HG02759 (cell line): ENCODE data around the gene KCNMA1.

ENCODE experiments used
- ATAC-seq: cut with Tn5 transposase; IDR thresholded peaks from one replicate; pipeline ENCODE4 v1.9.1; 2021; ENCODE audit warnings: mild to moderate bottlenecking, moderate library complexity; ENCODE audit not compliant: unreplicated experiment

Gene KCNMA1

DNA sequence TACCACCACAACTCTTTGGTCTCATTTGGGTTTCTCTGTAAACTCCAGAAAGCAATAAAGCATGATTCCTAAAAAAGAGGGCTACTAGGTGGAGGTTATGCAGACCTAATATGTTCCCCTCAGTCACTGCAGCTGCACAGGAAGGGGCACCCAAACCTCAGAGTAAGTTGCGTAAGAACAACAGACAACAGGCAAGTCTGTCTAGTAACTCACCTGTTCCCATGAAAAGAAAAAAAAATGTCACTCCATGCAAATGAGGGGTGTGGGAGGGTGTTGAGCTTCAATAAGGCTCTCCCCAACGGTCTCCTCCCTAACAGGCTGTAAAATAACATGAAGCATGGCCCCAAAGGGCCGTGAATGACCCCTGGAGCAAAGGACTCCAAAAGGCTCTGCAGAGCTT lies 461.4 kb downstream of the KCNMA1 start:
- ATAC-seq = no peak

- no peak for ATAC-seq
These were observed 461.9 kb downstream of the KCNMA1 start for GRCh38 chr10:77175631-77176222.

- ATAC-seq = no peak
These were observed 463.8 kb downstream of the KCNMA1 start for GRCh38 chr10:77173615-77174461.

- no peak for ATAC-seq
These were observed 465.5 kb downstream of the KCNMA1 start for GRCh38 chr10:77172086-77172485.

- no peak for ATAC-seq
These were observed 468.7 kb downstream of the KCNMA1 start for GRCh38 chr10:77168861-77169260.

DNA sequence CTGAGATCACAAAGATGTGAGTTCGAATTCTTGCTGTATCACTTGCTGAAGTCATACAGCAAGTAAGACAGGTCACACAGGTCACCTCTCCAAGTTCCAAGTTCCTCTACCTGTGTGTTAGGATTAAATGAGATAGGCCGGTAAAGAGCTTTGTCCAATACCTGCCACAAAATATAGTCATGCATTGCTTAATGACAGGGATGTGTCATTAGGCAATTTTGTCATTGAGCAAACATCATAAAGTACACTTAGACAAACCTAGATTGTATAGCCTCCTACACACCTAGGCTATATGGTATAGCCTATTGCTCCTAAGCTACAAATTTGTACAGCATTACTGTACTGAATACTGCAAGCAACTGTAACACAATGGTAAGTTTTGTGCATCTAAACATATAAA lies 469.4 kb downstream of the KCNMA1 start:
- no peak for ATAC-seq

GRCh38 chr10:77165445-77166208 lies 472.0 kb downstream of the KCNMA1 start:
- ATAC-seq = no peak

- ATAC-seq = no peak
These were observed 472.8 kb downstream of the KCNMA1 start for GRCh38 chr10:77164616-77165311.

DNA sequence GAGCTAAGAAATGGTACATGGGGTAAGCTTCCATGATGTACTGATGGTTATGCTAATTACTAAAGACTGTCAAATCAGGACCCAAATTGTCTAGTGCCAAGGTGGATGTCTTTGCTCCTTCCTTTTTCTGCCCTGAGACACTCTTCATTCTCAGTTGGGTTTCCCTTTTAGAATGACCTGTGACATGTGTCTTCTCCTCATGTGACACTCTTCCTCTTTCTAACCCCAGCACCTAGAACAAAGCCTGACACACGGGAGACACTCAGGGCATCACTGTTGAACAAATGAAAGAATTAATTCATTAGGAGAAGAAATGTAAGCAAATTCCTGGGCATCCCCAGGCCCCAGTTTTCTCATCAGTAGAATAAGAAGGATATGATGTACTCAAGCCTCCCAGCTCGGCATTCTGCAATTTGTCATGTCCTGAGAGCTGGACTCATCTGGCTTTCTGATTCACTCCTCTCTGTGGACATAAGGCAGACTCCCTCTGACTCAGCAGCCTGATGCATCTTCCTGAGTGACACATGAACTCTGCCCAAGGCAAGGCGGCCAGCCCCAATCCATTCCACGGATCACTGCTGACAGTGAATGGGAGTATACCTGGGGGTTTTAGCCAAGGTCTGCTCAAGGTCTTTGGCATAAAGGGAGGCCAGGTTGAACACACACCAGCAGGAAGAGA lies 473.8 kb downstream of the KCNMA1 start:
- no peak for ATAC-seq

- no peak for ATAC-seq
These were observed 474.9 kb downstream of the KCNMA1 start for GRCh38 chr10:77162697-77163096.

DNA sequence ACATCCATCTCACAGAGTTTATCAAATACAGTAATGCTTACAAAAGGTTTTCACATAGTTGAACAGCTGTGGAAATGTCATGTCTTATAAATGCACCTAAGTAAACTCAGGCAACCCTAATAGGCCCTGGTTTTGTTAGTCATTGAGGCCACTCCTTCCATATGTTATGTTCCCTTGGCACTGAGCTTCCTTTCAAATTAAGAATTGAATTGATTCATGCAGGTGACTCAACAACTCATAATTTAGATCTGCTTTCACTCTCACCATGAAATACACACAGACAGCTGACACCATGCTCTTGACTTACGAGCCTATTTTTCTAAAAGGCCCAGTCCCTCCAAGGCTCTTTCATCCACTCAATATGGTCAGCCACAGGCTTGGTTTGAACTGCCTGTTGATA lies 476.9 kb downstream of the KCNMA1 start:
- no peak for ATAC-seq

DNA sequence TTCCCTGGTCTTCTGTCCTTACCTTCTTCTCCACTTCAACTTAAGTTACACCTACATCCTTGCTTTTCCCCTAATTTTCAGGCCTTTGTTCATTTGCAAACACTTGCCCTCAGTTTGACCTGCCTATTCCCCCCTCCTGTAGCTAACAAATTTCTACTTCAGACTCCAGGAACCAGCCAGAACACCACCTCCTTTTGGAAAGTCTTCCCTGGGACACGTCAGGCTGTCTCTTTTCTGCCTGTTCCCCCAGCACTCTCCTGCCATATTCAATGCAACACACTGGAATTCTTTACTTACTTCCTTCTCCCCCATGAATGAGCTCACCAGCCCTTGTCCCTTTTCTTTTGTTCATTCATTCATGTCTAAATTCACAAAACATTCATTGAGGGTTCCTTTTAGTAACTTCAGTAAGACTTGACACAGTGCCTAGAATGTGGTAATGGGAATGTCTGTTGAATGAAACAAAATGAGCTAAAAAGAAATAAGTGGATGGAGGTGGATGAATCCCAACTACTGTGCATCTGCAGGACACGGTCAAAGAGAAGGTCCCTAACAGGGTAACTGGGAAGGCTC lies 478.0 kb downstream of the KCNMA1 start:
- ATAC-seq = no peak

DNA sequence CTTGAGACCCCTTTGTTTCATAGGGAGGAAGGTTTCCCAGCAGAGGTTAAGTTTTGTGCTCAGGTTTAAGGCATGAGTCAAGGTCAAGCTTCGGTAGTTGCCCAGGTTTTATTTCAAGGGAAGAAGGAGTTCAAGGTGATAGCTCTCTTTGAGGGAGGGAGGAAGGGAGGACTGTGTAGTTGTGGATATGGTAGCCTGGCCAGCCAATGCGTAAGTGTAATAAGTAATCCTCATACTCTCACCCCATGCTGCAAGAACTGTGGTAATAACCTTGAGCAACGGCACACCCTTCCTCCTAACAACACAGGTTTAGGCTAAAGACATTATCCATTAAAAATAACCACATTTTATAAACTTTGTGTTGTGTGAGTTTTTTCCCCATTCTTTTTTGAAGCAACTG lies 478.9 kb downstream of the KCNMA1 start:
- ATAC-seq = no peak

DNA sequence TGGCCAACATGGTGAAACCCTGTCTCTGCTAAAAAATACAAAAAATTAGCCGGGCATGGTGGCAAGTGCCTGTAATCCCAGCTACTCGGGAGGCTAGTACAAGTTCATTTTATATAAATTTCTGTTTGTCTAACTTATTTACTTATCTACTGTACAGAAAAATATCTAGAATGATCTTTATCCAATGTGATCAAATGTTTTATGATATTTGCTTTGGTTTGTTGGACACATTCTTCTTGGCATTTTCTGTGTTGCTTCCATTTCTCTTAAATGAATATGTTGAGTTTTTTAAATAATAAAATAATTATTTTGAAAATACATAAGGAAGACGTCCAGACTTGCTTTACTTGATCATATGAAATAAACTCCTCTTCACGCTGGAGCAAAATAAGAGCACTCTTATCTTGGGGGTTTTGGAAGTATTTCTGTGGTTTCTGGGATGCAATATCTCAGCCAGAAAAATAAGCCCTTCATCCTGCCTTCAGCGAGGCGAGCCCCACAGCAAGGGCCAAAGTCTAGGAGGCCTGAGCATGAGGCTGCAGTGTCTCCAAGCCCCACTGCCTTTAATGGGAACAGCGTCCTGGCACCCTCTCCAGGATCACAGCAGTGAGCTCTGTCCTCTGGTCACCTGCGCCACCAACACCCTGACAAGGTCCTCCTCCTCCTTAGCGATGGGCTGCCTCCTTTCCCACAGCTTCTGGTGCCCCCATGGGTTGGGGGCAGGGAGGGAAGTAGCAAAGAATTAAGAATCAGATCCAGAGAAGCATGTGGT lies 480.2 kb downstream of the KCNMA1 start:
- ATAC-seq = no peak

DNA sequence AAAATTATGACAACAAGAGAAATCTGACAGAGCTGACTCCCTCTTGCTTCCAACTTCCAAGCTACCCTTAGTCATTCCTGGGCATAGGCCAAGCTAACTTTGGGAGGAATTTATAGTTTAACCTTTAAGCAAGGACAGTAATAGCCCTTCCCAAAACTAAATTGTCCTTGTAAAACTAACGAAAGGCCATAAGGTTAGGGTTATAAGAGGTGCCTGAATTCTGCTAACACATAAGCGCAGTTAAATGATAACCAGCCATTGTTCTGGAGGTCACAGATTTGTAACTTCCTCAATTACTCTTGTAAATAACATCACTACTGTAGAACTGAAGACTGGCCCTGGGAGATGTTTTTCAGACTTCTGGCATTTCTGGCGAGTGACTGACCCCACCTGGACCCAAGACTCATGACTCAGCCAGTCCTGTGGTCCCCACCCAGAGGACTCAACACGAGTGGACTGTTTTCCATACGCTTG lies 481.2 kb downstream of the KCNMA1 start:
- no peak for ATAC-seq

GRCh38 chr10:77152256-77152655 lies 485.4 kb downstream of the KCNMA1 start:
- no peak for ATAC-seq

DNA sequence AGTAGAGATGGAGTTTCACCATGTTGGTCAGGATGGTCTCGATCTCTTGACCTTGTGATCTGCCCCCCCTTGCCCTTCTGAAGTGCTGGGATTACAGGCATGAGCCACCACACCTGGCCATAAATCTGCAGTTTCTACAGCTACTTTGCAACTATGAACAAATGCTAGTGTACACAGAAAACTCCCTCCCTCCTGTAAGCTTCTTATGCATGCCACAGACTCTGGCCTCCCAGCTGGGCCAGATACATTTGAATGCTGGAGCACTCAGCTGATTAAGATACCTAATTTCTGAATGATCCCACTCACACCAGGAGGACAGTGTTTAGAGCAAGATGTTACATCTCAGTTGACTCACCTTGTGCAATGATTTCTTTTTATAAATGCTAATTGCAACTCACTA lies 486.2 kb downstream of the KCNMA1 start:
- ATAC-seq = no peak

DNA sequence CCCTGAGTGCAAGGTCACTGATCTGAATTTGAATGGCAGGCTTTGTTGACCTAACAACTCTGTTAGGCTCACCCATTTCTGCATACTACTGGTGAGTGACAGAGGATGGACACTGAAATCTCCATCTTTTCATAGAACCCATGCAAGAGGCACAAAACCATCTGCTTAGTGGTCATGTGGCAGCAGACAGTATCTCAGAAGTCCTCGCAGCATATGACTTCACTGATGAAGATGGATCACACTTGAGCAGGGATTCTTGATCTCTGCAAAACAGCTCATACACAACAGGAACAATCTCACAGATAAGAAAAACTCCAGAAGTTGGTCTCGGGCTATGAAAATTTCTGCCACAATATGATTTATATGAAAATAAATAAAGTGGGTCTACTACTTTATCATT lies 487.9 kb downstream of the KCNMA1 start:
- ATAC-seq = no peak

- no peak for ATAC-seq
These were observed 488.6 kb downstream of the KCNMA1 start for GRCh38 chr10:77149001-77149400.
